Measurements from ENCODE around the gene BEST4. TPM values are rescaled to one million over a fixed set of nuclear protein-coding genes. Genes with fewer than 3 reads are reported as not detected.
"Not testable (repeated sequence)": the region's sequence is repeated elsewhere in the genome, so short reads cannot be mapped to it uniquely, and the experiment has no call there.

BEST4 gene
- total and polyA plus RNA-seq, 2 donors (not counting 3 experiments of a cell fraction or from before 2014, with no cell fraction given): 0.21 TPM; not detected in 1

GRCh38 chr1:44798481-44799365, 10.8 kb upstream of the BEST4 start:
- Histone ChIP-seq H3K9ac (replicated peaks; ENCODE audit: extremely low read depth, insufficient read depth, low read length) (no peak overlapping the region), H3K4me1 (ENCODE audit: control insufficient read depth, extremely low read depth, insufficient read depth, low read length) (peaks cover 22% of the 10 kb centered on the region), H3K4me3 (replicated peaks in 1 of 3; ENCODE audit: insufficient read depth in 1 of 3, low read depth in 1 of 3, low read length in 3 of 3) (no peak overlapping the region), H4K20me1 (replicated peaks; ENCODE audit: control insufficient read depth, extremely low read depth, insufficient read depth, low read length) (no peaks in the 10 kb centered on the region), H3K9me1 (replicated peaks; ENCODE audit: control insufficient read depth, extremely low read depth, insufficient read depth, low read length) (no peaks in the 10 kb centered on the region), H3K27ac (ENCODE audit: insufficient read depth, low read depth, low read length) (no peak overlapping the region), H3K9me3 (replicated peaks; ENCODE audit: control insufficient read depth, insufficient read depth, low read length) (no peaks in the 10 kb centered on the region), H2AFZ (ENCODE audit: low read depth, low read length) (peak overlapping the region; percentile 52), H3K36me3 (ENCODE audit: control insufficient read depth in 2 of 2, extremely low read depth in 1 of 2, insufficient read depth in 2 of 2, low read length in 2 of 2) (peaks cover 4 to 11% of the 10 kb centered on the region in 2 experiments), H3K27me3 (ENCODE audit: control insufficient read depth in 2 of 2, insufficient read depth in 2 of 2, low read length in 2 of 2) (no peaks in the 10 kb centered on the region), H3K4me2 (ENCODE audit: insufficient read depth, low read length) (no peak overlapping the region), H3K79me2 (ENCODE audit: control insufficient read depth, insufficient read depth, low read length) (peaks cover 33% of the 10 kb centered on the region)
- BruUV-seq (replicated peaks): no TSS peak
- DNase-seq (ENCODE audit: low read depth, low spot score): no peak
- ChIA-PET POLR2A (interaction anchor here (0.7 to 2.3 kb wide), 2 partner anchors 19 to 24 kb away, joined by 3 to 15 read pairs; partner anchors contain the start of gene RPS8), CTCF (interaction anchor here (0.6 to 3.5 kb wide), 6 partner anchors 11 to 397 kb away, joined by 3 to 57 read pairs (median 4); partner anchors contain the start of gene BTBD19)
- dilution Hi-C loops (cut with MboI; ENCODE audit: extremely low pct_ligation_motif_present, low sequenced_read_pairs): no loop called here
- TF ChIP-seq EZH2 (IDR thresholded peaks at IDR 0.05; ENCODE audit: borderline replicate concordance, low read depth, low read length, severe bottlenecking) (no peak), GATA2 (IDR thresholded peaks at IDR 0.05; ENCODE audit: insufficient read depth, insufficient read length, low read depth, low read length) (no peak), POLR2A (IDR thresholded peaks at IDR 0.05; ENCODE audit: low read depth, low read length) (no peak), MYC (IDR thresholded peaks at IDR 0.05; ENCODE audit: low read depth, low read length) (no peak), CTCF (IDR thresholded peaks at IDR 0.05; ENCODE audit: extremely low read depth in 1 of 2, insufficient read depth in 1 of 2, low read depth in 1 of 2, low read length in 2 of 2) (no peak), JUN (IDR thresholded peaks at IDR 0.05; ENCODE audit: borderline replicate concordance, insufficient read depth, insufficient read length, low read depth) (no peak), POLR2AphosphoS5 (IDR thresholded peaks at IDR 0.05; ENCODE audit: insufficient read depth, low read depth, low read length) (no peak), FOS (IDR thresholded peaks at IDR 0.05; ENCODE audit: borderline replicate concordance, insufficient read depth, low read length) (no peak)
- TF ChIP-seq, protein P1, sequence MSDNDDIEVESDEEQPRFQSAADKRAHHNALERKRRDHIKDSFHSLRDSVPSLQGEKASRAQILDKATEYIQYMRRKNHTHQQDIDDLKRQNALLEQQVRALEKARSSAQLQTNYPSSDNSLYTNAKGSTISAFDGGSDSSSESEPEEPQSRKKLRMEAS (IDR thresholded peaks at IDR 0.05; ENCODE audit: insufficient read depth, insufficient read length): no peak
- intact Hi-C loops (cut with micrococcal nuclease): loop anchor here (5.0 kb wide), 1 partner anchor 504 kb away; no protein-coding TSS in a partner anchor
- FAIRE-seq: no peak

- Histone ChIP-seq H3K4me1 (ENCODE audit: control insufficient read depth, extremely low read depth, insufficient read depth, low read length) (peaks cover 15% of the 10 kb centered on the region), H3K79me2 (ENCODE audit: control insufficient read depth, insufficient read depth, low read length) (peaks cover 25% of the 10 kb centered on the region)
- H3K36me3 ChIP-seq (ENCODE audit: control insufficient read depth in 2 of 2, extremely low read depth in 1 of 2, insufficient read depth in 2 of 2, low read length in 2 of 2); DNase-seq (ENCODE audit: low read depth, low spot score); BruUV-seq (replicated peaks); H4K20me1 ChIP-seq (replicated peaks; ENCODE audit: control insufficient read depth, extremely low read depth, insufficient read depth, low read length); H3K4me2 ChIP-seq (ENCODE audit: insufficient read depth, low read length); H2AFZ ChIP-seq (ENCODE audit: low read depth, low read length); dilution Hi-C loops (cut with MboI; ENCODE audit: extremely low pct_ligation_motif_present, low sequenced_read_pairs); H3K27ac ChIP-seq (ENCODE audit: insufficient read depth, low read depth, low read length); H3K9me3 ChIP-seq (replicated peaks; ENCODE audit: control insufficient read depth, insufficient read depth, low read length); FAIRE-seq; H3K9ac ChIP-seq (replicated peaks; ENCODE audit: extremely low read depth, insufficient read depth, low read length); H3K4me3 ChIP-seq (replicated peaks in 1 of 3; ENCODE audit: insufficient read depth in 1 of 3, low read depth in 1 of 3, low read length in 3 of 3); H3K9me1 ChIP-seq (replicated peaks; ENCODE audit: control insufficient read depth, extremely low read depth, insufficient read depth, low read length); H3K27me3 ChIP-seq (ENCODE audit: control insufficient read depth in 2 of 2, insufficient read depth in 2 of 2, low read length in 2 of 2): not testable (repeated sequence)
- intact Hi-C loops (cut with micrococcal nuclease): loop anchor here (5.0 kb wide), 1 partner anchor 504 kb away; no protein-coding TSS in a partner anchor
- CTCF ChIA-PET: interaction anchor here (1.2 kb wide), 1 partner anchor 11 kb away, joined by 5 read pairs; no protein-coding TSS in a partner anchor
- POLR2A ChIA-PET: interaction anchor here (1.0 kb wide), 1 partner anchor 10 kb away, joined by 4 read pairs; the partner anchor contains the start of gene BTBD19
These were observed 9.9 kb upstream of the BEST4 start for GRCh38 chr1:44797886-44798285.

All from endothelial cell of umbilical vein (primary cell).